K562 (cell line): ENCODE data around the gene XPNPEP1. TPM values are rescaled to one million over a fixed set of nuclear protein-coding genes. Genes with fewer than 3 reads are reported as not detected.

Experiments used
- ARID1B ChIP-seq: fragments of 450-650 bp; IDR thresholded peaks from 2 replicates; pipeline ENCODE4 v1.6.1; 2016; ENCODE audit warnings: antibody characterized with exemption, mild to moderate bottlenecking, inconsistent platforms
- BHLHE40 ChIP-seq: IDR thresholded peaks from 2 replicates; pipeline ENCODE4 v1.6.1; 2011; ENCODE audit warnings: low read length, improper control_type of control experiment
- CBFA2T2 ChIP-seq: fragments of 450-650 bp; conservative IDR thresholded peaks from 2 replicates; pipeline ENCODE4 v1.6.1; 2017; ENCODE audit warnings: mild to moderate bottlenecking
- CBX3 ChIP-seq, 2 experiments: IDR thresholded peaks; 1 replicate in 1 of 2; 2 replicates in 1 of 2; pipeline ENCODE4 v1.6.1; 2012; ENCODE audit warnings: inconsistent platforms in 2 of 2, low read length in 2 of 2, borderline replicate concordance in 1 of 2, control low read depth in 1 of 2
- DACH1 ChIP-seq: fragments of 450-650 bp; IDR thresholded peaks from 2 replicates; pipeline ENCODE4 v1.6.1; 2018; ENCODE audit not compliant: partially characterized antibody
- DPF2 ChIP-seq: fragments of 450-650 bp; IDR thresholded peaks from 2 replicates; pipeline ENCODE4 v1.6.1; 2016
- EP400 ChIP-seq: fragments of 450-650 bp; IDR thresholded peaks from 2 replicates; pipeline ENCODE4 v1.6.1; 2017; ENCODE audit warnings: antibody characterized with exemption, mild to moderate bottlenecking, moderate library complexity
- EWSR1 ChIP-seq: fragments of 450-650 bp; IDR thresholded peaks from 2 replicates; pipeline ENCODE4 v1.6.1; 2018; ENCODE audit warnings: borderline replicate concordance, mild to moderate bottlenecking, low read depth, moderate library complexity; ENCODE audit not compliant: partially characterized antibody
- FOXJ3 ChIP-seq: sonication (generic); formaldehyde crosslinking; IDR thresholded peaks from 2 replicates; pipeline ENCODE4 v1.4.0; 2020; ENCODE audit warnings: mild to moderate bottlenecking, missing genetic modification reagents
- GATA2 ChIP-seq: sonication (generic); formaldehyde crosslinking; IDR thresholded peaks from 2 replicates; pipeline ENCODE4 v1.4.0; 2020; ENCODE audit warnings: mild to moderate bottlenecking, missing genetic modification reagents
- NFATC3 ChIP-seq: fragments of 450-650 bp; IDR thresholded peaks from 2 replicates; pipeline ENCODE4 v1.6.1; 2017; ENCODE audit warnings: mild to moderate bottlenecking
- NFIC ChIP-seq: fragments of 450-650 bp; IDR thresholded peaks from 2 replicates; pipeline ENCODE4 v1.6.1; 2017; ENCODE audit warnings: mild to moderate bottlenecking, inconsistent platforms
- SOX6 ChIP-seq: fragments of 450-650 bp; IDR thresholded peaks from 2 replicates; pipeline ENCODE4 v1.6.1; 2014; ENCODE audit warnings: mild to moderate bottlenecking
- TAL1 ChIP-seq: fragments of 450-650 bp; IDR thresholded peaks from 2 replicates; pipeline ENCODE4 v1.6.1; 2016; ENCODE audit warnings: mild to moderate bottlenecking
- ZNF584 ChIP-seq: fragments of 200-800 bp; sonication (Bioruptor generic); IDR thresholded peaks from 2 replicates; pipeline ENCODE4 v1.6.1; 2016; ENCODE audit warnings: low read depth, mild to moderate bottlenecking, missing genetic modification characterization, missing compliant biosample characterization
- ZNF655 ChIP-seq: fragments of 250-450 bp; sonication (Bioruptor Pico); IDR thresholded peaks from 2 replicates; pipeline ENCODE4 v1.5.0; 2021
- polyA plus RNA-seq, 8 experiments: library from polyadenylated mRNA; depleted of rRNA in 4 of 8; stranded (reverse) in 5 of 8; unstranded in 3 of 8; fragments of >200 nt; fragmentation: Nextera tagmentation in 2 of 8; fragmentation: Illumina TruSeq in 1 of 8; extraction: Ambion mirVana in 2 of 8; extraction: Trizol in 1 of 8; gene quantifications; 2 replicates each; pipeline versions ENCODE4 v1.2.1 to v1.2.3, GENCODE V29; 2011 to 2014; ENCODE audit warnings: inconsistent platforms in 1 of 8, missing spikeins in 1 of 8
- total RNA-seq, 7 experiments: library from RNA; depleted of rRNA in 6 of 7; stranded (reverse); fragments of >200 nt in 6 of 7; fragmentation: Illumina TruSeq in 2 of 7; extraction: Trizol in 2 of 7; gene quantifications; 2 replicates each; pipeline versions ENCODE4 v1.2.1 to v1.2.3, GENCODE V29; 2011 to 2021; ENCODE audit warnings: low replicate concordance in 1 of 7
- TF ChIP-seq, protein P1 (sequence below): sonication (generic); formaldehyde crosslinking; IDR thresholded peaks from 2 replicates; pipeline ENCODE4 v1.8.0; 2022; ENCODE audit warnings: mild to moderate bottlenecking, missing genetic modification reagents
- TF ChIP-seq, protein P2 (sequence below): sonication (generic); formaldehyde crosslinking; IDR thresholded peaks from 2 replicates; pipeline ENCODE4 v1.8.1; 2023; ENCODE audit warnings: mild to moderate bottlenecking, missing genetic modification reagents

XPNPEP1 gene
- total and polyA plus RNA-seq, 9 of the 15 experiments (the other 6 are each of a cell fraction or from before 2014, with no cell fraction given), result 24.2 to 93.5 (median 40.1) TPM

GRCh38 chr10:109898666-109899355, 24.5 kb downstream of the XPNPEP1 start (continued):
- TF ChIP-seq TAL1 (peak; percentile 42), ARID1B (peak; percentile 59), DACH1 (peak; percentile 64), ZNF655 (CRISPR knock-in tag) (no peak), DPF2 (peak; percentile 36; the same call in 1 of the 2 replicates), NFATC3 (no peak), NFIC (peak; percentile 77), SOX6 (no peak), FOXJ3 (CRISPR knock-in tag) (no peak), BHLHE40 (peak; percentile 91), ZNF584 (CRISPR knock-in tag) (0 out of 2 replicates have a peak, but pooled peaks have one; percentile 56), CBFA2T2 (peak; percentile 52), EWSR1 (no peak), CBX3 (IDR thresholded peaks at IDR 0.05; ENCODE audit: borderline replicate concordance in 1 of 2, low read length in 2 of 2) (no peak), GATA2 (CRISPR knock-in tag) (peak; percentile 17; the same call in 1 of the 2 replicates), EP400 (no peak)
- TF ChIP-seq, protein P1, sequence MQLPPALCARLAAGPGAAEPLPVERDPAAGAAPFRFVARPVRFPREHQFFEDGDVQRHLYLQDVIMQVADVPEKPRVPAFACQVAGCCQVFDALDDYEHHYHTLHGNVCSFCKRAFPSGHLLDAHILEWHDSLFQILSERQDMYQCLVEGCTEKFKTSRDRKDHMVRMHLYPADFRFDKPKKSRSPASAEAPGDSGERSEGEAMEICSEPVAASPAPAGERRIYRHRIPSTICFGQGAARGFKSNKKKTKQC, result no peak
- TF ChIP-seq, protein P2, sequence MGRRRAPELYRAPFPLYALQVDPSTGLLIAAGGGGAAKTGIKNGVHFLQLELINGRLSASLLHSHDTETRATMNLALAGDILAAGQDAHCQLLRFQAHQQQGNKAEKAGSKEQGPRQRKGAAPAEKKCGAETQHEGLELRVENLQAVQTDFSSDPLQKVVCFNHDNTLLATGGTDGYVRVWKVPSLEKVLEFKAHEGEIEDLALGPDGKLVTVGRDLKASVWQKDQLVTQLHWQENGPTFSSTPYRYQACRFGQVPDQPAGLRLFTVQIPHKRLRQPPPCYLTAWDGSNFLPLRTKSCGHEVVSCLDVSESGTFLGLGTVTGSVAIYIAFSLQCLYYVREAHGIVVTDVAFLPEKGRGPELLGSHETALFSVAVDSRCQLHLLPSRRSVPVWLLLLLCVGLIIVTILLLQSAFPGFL (CRISPR knock-in tag), result no peak
